ENCODE measurements around the gene TEAD1. TPM values are rescaled to one million over a fixed set of nuclear protein-coding genes. Genes with fewer than 3 reads are reported as not detected.

TEAD1 gene
- total RNA-seq, 1 experiment from 2014 or later, result 102 TPM

DNA sequence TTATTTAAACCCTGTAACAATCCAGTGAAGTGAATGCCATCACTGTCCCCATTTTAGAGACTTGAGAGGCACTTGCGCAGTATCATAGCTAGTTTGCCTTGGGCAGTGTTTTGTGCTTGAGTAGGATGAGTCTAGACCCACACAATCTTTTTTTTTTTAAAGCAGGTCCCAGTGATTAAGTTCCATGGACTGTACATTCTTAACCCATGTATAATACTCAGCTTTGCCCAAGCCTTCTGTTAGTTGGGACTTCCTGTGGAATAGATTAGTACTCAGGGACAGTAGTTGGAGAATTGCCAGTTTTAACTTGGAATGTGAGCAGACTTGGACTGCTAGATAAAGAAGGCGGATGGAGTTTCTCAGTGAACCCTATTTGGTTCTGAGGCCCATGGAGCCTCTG is 226.3 kb downstream of the TEAD1 start:
- in situ Hi-C loops (cut with HindIII; ENCODE audit: low pct_unique_long_range_greater_than_20kb, low sequenced_read_pairs) (no loop called here), intact Hi-C loops (cut with micrococcal nuclease; ENCODE audit: unreplicated experiment) (no loop called here)
- no peaks in the 10 kb centered on the region for H3K4me1 ChIP-seq (ENCODE audit: control insufficient read depth, insufficient read depth, low read length)
- DNase-seq (ENCODE audit: low read depth, low spot score) (no peak), ATAC-seq (no peak)
- H3K9me3 ChIP-seq (ENCODE audit: control insufficient read depth, insufficient read depth, low read depth, low read length), result no peaks in the 10 kb centered on the region
- no peak overlapping the region for H3K27ac ChIP-seq (ENCODE audit: low read length)
- ChIA-PET CTCF (no interaction called here), POLR2A (interaction anchor here (0.8 kb wide), 1 partner anchor 513 kb away, joined by 3 read pairs; no protein-coding TSS in a partner anchor)
- H3K27me3 ChIP-seq (ENCODE audit: control insufficient read depth, insufficient read depth, low read length), result no peaks in the 10 kb centered on the region
- TF ChIP-seq, protein P1, sequence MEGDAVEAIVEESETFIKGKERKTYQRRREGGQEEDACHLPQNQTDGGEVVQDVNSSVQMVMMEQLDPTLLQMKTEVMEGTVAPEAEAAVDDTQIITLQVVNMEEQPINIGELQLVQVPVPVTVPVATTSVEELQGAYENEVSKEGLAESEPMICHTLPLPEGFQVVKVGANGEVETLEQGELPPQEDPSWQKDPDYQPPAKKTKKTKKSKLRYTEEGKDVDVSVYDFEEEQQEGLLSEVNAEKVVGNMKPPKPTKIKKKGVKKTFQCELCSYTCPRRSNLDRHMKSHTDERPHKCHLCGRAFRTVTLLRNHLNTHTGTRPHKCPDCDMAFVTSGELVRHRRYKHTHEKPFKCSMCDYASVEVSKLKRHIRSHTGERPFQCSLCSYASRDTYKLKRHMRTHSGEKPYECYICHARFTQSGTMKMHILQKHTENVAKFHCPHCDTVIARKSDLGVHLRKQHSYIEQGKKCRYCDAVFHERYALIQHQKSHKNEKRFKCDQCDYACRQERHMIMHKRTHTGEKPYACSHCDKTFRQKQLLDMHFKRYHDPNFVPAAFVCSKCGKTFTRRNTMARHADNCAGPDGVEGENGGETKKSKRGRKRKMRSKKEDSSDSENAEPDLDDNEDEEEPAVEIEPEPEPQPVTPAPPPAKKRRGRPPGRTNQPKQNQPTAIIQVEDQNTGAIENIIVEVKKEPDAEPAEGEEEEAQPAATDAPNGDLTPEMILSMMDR (IDR thresholded peaks at IDR 0.05), result no peak
- TF ChIP-seq POLR2AphosphoS5 (IDR thresholded peaks at IDR 0.05; ENCODE audit: low read depth, low read length) (no peak), TCF7L2 (IDR thresholded peaks at IDR 0.05; ENCODE audit: low read depth, low read length) (no peak), SIN3A (IDR thresholded peaks at IDR 0.05; ENCODE audit: borderline replicate concordance, insufficient read depth, low read depth, low read length) (no peak)
- TF ChIP-seq, protein P2, sequence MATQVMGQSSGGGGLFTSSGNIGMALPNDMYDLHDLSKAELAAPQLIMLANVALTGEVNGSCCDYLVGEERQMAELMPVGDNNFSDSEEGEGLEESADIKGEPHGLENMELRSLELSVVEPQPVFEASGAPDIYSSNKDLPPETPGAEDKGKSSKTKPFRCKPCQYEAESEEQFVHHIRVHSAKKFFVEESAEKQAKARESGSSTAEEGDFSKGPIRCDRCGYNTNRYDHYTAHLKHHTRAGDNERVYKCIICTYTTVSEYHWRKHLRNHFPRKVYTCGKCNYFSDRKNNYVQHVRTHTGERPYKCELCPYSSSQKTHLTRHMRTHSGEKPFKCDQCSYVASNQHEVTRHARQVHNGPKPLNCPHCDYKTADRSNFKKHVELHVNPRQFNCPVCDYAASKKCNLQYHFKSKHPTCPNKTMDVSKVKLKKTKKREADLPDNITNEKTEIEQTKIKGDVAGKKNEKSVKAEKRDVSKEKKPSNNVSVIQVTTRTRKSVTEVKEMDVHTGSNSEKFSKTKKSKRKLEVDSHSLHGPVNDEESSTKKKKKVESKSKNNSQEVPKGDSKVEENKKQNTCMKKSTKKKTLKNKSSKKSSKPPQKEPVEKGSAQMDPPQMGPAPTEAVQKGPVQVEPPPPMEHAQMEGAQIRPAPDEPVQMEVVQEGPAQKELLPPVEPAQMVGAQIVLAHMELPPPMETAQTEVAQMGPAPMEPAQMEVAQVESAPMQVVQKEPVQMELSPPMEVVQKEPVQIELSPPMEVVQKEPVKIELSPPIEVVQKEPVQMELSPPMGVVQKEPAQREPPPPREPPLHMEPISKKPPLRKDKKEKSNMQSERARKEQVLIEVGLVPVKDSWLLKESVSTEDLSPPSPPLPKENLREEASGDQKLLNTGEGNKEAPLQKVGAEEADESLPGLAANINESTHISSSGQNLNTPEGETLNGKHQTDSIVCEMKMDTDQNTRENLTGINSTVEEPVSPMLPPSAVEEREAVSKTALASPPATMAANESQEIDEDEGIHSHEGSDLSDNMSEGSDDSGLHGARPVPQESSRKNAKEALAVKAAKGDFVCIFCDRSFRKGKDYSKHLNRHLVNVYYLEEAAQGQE (IDR thresholded peaks at IDR 0.05; ENCODE audit: insufficient read depth in 1 of 2, low read depth in 2 of 2, low read length in 1 of 2), result no peak
- peaks cover 3% of the 10 kb centered on the region; the same call in 1 of the 2 replicates for H3K36me3 ChIP-seq (ENCODE audit: control insufficient read depth, insufficient read depth, low read length)
- BruUV-seq (replicated peaks), result no TSS peak
- no peak overlapping the region for H3K4me3 ChIP-seq (ENCODE audit: low read depth in 2 of 2, low read length in 2 of 2)

DNA sequence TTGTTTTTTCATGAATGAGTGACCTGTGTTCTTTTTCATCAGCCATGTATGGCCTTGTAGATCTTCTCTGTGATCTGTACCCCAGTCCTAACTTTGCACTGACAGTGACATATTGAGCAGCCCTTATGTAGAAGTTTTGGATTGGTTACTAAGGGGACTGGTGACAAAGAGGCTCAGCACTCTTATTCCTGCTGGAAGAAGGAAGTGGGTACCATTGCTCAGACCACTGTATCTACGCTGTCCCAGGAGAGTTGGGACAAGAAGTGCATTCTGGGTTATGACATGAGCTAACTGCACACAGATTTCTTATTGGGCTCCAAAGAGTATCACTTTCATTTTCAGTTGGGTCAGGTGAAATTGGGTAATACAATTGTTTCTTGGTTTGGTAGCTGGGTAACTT is 227.1 kb downstream of the TEAD1 start:
- intact Hi-C loops (cut with micrococcal nuclease; ENCODE audit: unreplicated experiment), result no loop called here
- Histone ChIP-seq H3K4me3 (ENCODE audit: low read depth in 2 of 2, low read length in 2 of 2) (no peak overlapping the region), H3K36me3 (ENCODE audit: control insufficient read depth, insufficient read depth, low read length) (peaks cover 3% of the 10 kb centered on the region; the same call in 1 of the 2 replicates), H3K27me3 (ENCODE audit: control insufficient read depth, insufficient read depth, low read length) (no peaks in the 10 kb centered on the region), H3K27ac (ENCODE audit: low read length) (no peak overlapping the region), H3K9me3 (ENCODE audit: control insufficient read depth, insufficient read depth, low read depth, low read length) (no peaks in the 10 kb centered on the region), H3K4me1 (ENCODE audit: control insufficient read depth, insufficient read depth, low read length) (no peaks in the 10 kb centered on the region)
- BruUV-seq (replicated peaks), result no TSS peak
- ATAC-seq (no peak), DNase-seq (ENCODE audit: low read depth, low spot score) (no peak)
- TF ChIP-seq, protein P1 (IDR thresholded peaks at IDR 0.05), result no peak
- TF ChIP-seq, protein P2 (IDR thresholded peaks at IDR 0.05; ENCODE audit: insufficient read depth in 1 of 2, low read depth in 2 of 2, low read length in 1 of 2), result no peak
- no peak for TF ChIP-seq POLR2AphosphoS5 (IDR thresholded peaks at IDR 0.05; ENCODE audit: low read depth, low read length)
- TF ChIP-seq SIN3A (IDR thresholded peaks at IDR 0.05; ENCODE audit: borderline replicate concordance, insufficient read depth, low read depth, low read length), result no peak
- TF ChIP-seq TCF7L2 (IDR thresholded peaks at IDR 0.05; ENCODE audit: low read depth, low read length), result no peak
- POLR2A ChIA-PET, result interaction anchor here (0.8 kb wide), 1 partner anchor 513 kb away, joined by 3 read pairs; no protein-coding TSS in a partner anchor
- CTCF ChIA-PET, result interaction anchor here (1.1 kb wide), 1 partner anchor 13 kb away, joined by 3 read pairs; no protein-coding TSS in a partner anchor
- in situ Hi-C loops (cut with HindIII; ENCODE audit: low pct_unique_long_range_greater_than_20kb, low sequenced_read_pairs), result no loop called here
